Measurements from ENCODE around the gene HOXD11.

HOXD11 gene

GRCh38 chr2:176130147-176130956, 23.3 kb downstream of the HOXD11 start:
- DNase-seq (ENCODE audit: insufficient read length, low spot score): no peak
- FAIRE-seq: no peak

DNA sequence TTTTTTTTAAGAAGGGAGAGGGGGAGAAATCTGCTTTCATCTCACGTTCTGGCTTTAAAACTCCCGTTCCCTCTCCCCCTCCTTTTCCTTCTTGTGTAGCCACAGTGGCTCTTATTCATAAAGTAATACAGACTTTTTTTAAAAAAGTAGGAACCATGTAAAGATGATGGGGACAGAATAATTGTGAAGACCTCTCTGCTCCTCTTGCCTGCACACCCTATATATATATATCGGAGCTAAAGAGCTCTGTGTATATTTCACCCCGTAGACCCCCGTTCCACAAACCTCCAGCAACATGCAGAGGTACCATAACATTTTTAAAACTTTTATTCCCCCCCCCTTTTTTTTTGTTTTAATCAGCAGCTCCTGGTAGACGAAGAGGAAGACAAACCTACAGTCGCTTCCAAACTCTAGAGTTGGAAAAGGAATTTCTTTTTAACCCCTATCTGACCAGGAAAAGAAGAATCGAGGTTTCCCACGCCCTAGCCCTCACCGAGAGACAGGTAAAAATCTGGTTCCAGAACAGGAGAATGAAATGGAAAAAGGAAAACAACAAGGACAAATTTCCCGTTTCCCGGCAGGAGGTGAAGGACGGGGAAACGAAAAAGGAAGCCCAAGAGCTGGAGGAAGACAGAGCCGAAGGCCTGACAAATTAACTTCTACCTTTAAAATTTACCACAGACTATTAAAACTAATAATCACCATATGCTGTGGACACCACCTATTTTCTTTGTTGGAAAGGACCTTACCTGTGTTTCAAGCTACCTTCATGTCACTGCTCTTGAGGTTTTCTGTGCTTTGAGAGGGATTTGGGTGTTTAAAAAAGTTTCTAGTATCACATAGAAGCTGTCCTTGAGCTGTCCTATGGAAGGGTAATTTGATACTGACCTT, 24.1 kb downstream of the HOXD11 start:
- DNase-seq (ENCODE audit: insufficient read length, low spot score): no peak
- no peak for FAIRE-seq

GRCh38 chr2:176131848-176132158, 24.7 kb downstream of the HOXD11 start:
- DNase-seq (ENCODE audit: insufficient read length, low spot score) (no peak), FAIRE-seq (no peak)

DNA sequence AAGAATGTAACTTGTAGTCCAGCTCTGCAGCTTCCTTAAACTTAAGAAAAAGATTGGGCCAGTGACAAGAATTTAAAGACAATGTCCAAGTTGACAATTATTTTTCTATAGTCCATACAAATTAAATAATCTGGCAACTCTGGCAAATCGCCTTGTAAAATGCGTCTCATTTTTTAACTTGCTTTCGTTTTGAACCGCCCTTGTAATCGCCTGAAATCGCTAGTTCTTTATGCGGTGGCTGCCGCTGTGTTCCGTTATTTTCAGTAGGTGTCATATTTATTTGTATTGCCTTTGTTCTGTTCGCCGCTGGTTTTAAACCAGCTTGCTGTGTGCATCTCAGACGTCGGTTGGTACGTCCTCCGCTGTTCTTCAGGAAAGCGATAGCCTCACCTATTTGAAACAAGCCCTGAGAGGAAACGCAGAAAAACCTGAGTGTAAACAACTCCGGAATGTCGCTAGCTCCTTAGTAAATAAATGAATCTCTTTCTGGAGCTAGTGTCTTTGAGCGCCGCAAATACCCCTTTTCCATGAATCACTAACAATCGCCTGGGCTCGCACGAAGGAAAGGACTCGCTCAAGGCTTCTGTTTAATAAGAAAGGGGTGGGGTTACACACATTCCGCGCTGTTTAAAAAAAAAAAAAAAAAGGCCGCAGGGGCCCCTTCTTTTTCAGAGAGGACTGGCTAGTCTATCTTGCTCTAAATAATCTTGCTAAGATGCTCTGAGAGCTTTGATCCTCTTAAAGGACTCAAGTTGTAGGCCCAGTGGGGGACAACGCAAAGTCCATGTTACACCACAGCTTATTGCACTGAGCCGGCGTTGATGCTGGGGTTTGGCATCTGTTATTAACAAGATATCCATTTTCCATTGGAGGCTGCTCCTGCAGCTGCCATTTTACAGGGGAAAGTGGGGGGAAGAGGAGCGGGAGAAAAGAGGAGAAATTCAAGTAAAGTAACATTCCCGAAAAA, 25.4 kb downstream of the HOXD11 start:
- FAIRE-seq: peak; percentile 18
- DNase-seq (ENCODE audit: insufficient read length, low spot score): no peak

DNA sequence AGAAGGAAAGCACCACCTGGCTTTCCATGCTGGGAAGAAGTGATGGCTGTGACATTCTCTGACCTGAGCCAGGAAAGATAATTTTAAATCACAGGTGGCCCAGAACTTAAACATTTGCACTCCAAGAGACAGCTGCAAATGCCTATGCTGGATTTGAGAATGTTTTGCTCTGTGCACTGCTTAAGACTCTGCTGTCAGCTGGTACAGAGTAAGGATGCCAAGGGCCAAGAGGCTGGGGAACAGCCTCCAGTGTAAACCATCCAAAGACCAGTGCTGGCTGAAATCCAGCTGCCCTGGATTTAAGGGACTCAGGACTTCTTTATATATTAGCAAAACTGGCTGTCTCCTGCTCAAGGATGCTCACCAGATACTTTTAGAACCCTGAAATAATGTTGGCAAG, 26.3 kb downstream of the HOXD11 start:
- FAIRE-seq: no peak
- no peak for DNase-seq (ENCODE audit: insufficient read length, low spot score)

GRCh38 chr2:176134035-176134434, 27.0 kb downstream of the HOXD11 start:
- no peak for FAIRE-seq
- DNase-seq (ENCODE audit: insufficient read length, low spot score): no peak

DNA sequence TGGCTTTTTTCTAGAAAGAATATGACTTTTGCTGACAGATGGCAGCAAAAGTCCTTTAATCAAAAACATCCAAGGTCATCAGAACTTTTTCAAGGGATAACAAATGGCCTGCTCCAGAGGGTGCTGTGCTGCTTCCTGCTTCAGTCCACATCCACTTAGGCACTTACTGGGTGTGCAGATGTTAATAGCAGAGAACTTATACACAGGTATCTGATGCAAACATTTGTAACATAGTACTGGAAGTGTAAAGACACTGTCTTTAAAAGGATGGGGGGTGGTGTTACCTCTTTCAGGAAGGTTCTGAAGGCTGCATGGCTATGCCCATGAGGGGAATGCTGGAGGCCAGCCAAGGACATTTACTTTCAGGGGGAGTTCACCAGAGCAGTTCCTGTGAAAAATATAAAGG, 28.0 kb downstream of the HOXD11 start:
- DNase-seq (ENCODE audit: insufficient read length, low spot score) (no peak), FAIRE-seq (no peak)

DNA sequence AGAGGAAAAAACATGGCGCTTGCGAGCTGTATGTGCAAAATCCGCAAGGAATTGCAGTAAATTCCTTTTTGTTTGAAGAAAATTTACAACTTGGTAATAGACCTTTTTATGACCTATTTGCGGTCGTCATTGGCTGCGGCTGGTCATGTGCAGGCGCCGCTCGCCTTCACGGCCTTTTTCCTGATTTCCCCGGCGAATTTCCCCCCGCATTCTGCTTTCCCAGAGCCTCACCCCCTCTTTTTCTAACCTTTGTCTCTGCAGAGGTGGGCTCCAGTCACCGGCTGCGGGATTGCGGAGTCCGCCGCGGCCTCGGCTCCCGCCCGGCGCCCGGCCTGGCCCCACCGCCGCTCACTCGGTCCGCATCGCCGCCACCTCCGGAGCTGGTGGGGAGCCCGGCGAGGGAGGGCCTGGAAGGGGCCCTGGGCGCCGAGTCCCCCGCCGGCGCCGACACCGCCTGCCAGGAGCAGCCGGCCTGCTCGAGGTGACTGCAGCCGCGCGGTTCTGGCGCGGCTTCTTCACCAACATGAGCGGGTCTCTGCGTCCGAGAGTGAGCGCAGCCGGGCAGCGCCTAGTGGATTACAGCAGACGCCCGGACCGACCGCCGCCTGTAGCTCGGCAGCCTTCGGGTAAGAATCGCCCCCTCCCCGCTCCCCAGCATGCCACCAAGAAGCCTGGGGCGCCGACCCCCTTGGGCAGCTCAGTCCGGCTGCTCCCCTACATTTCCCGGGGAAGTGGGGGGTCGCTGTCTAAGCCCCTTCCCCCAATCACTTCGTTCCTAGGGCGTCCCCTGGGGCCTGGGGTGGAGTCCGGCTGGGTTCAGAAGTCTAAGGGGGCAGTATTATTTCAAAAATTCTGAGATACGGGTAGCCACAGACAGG, 29.5 kb downstream of the HOXD11 start:
- DNase-seq (ENCODE audit: insufficient read length, low spot score) (no peak), FAIRE-seq (no peak)

DNA sequence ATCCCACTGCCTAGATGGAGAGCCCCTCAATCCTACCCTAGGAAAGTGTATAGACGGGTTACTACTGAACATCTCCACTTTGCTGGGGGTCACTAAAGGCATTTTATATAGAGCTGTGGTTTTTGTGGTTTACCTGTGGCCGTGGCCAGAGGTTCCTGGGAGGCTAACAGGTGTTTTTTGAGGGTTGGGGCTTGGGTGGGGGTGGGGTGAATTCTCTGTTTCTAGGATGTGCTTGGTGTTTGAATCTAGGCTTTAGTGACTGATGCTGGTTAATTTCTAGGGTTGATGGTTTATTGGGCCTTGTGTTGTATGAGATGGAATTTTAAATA, 30.1 kb downstream of the HOXD11 start:
- DNase-seq (ENCODE audit: insufficient read length, low spot score) (no peak), FAIRE-seq (no peak)

GRCh38 chr2:176137906-176138305, 30.8 kb downstream of the HOXD11 start:
- DNase-seq (ENCODE audit: insufficient read length, low spot score) (no peak), FAIRE-seq (no peak)

DNA sequence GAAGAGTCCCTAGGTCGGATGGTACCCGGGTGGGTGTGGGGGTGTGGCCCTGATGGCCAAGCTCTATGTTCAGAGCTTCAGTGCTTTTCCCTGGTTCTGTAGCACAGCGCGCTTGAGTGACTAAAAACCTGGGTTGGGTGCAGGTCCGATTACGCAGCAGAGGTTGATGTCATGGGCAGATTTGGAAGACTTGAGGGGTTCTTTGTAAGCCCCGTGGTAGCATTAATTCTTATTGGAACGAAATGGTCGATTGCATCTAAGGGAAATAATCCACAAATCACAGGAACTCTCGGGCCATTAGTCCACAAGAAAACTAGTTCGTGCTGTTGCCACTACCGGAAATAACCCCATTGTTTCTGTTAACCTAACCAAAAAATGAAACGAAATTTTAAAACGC, 31.4 kb downstream of the HOXD11 start:
- no peak for FAIRE-seq
- no peak for DNase-seq (ENCODE audit: insufficient read length, low spot score)

DNA sequence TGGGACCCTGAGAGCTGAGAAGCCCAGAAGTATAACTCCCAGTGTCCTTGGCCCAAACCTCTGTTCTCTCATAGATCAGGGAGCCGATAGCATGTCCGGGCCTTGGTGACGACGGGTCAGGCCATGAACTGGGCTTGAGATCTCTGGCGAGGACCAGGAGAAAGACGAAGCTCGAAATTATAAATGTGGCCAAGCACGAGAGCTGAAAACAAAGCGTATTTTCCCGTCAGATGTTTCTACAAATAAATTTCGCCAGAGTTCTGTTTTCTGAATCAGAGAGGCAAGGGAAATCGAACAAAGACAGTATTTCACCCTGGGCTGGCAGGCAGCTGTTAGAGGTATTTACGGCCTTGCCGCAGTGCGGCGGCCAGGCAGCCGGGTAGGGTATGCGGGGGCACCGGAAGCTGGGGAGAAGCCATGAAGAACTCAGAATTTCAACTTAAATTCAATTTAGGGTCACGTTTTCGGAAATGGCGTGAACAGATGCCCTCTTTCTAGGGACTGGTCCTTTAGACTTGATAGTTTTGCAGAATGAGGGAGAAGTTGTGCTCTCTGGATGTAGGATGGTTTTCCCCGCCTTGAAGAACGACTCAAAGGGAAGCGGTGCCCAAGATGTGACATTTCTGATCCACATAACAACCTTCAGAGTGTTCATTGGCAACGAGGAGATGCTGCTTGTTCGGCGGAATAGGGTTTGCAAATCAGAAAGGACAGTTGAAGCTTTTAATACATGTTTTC, 32.0 kb downstream of the HOXD11 start:
- DNase-seq (ENCODE audit: insufficient read length, low spot score) (no peak), FAIRE-seq (no peak)

DNA sequence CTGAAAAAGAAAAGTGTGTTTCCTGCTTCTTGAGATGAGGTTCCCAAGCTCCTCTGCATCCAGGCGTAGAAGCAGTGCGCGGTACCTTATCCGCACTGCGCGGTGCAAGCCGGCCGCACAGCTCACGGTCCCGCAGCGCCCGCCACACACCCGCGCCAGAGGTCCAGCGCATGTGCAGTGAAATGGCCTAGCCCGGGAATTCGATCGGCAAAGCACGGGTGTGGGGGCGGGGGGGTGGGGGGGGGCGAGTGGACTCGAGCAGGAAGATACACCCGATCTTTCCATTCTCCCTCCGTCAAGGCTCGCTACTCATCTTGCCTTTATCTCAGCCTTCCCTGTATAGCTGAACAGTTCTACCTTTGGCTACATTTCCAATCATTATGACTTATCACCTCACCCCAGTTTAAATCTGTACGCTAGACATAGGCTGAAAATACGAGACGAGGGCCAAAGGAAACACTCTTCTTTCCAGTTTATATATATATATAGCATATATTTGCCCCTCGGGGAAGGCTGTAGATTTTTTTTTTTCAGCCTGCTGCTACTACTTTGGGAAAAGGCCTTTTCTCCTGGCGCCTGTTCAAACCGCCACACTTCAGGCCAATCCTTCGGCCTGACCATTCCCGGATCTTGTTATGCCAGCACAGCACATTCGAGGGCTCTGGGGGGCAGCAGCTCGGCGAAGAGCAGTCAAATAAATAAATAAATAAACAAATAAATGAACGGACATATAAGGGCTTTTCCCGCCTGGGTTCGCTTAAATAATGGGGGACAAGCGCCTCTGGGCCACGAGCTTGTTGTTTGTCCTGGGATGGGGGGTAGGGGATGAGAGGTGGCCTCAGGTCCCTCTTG, 32.8 kb downstream of the HOXD11 start:
- FAIRE-seq: no peak
- no peak for DNase-seq (ENCODE audit: insufficient read length, low spot score)

- DNase-seq (ENCODE audit: insufficient read length, low spot score) (peak; percentile 94), FAIRE-seq (no peak)
Observed at GRCh38 chr2:176140513-176141317, 33.6 kb downstream of the HOXD11 start.

DNA sequence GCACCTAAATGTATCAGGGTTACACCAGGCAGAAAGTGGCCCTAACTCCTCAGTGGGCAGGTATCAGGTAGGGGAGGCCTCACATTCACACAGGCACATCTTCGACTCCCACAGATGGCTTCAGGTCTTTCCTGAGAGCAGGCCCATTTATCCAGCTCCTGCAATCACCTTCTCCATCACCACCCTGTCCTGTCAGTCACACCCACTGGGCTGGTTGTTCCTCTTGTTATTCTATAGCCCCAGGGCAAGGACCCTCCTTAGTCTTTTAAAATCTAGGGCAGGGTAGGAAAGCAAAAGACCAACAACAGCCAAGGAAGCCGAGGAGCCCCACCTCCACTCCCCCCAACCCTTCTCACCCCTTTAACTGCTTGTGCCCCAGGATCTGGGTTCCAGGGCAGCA, 35.2 kb downstream of the HOXD11 start:
- no peak for DNase-seq (ENCODE audit: insufficient read length, low spot score)
- no peak for FAIRE-seq

DNA sequence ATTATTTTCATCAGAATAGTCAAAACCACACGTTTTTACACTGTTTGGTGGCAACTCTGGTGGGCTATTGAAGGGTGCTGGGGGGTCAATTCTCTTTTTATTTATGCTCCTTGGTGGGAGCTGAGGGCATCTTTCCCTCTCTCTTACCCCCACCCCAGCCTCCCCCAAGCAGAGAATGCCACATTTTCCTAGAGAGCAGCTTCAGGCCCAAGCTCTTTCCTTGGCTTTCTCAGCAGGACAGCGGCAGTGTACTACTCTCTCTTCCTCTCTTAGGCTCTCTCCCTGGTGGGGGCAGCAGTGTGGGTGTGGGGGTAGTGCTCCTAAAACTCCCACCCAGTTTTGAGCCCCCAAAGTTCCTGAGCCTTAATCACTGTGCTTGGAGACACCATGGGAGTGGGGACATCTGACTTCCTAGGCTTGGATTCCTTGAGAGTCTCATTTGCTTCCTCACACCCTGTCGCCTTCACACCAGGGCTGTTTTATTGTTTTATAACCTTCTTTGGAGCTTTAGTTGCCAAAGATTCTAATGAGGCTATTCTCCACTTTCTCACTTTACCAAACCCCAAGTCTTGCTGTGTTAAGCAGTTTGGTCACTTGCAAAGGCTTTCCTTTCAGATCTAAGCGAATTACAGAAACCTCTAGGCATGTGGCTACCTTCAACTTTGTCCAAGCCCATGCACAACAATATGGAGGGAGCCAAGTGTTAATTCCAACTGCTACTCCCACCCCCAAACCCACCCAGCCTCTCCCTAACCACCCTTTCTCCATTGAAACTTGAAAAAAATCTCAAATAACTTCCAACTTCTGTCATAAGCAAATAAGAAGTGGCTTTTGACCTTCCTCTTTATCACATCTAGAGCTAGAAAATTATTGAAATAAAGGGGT, 38.2 kb downstream of the HOXD11 start:
- FAIRE-seq (no peak), DNase-seq (ENCODE audit: insufficient read length, low spot score) (no peak)

DNA sequence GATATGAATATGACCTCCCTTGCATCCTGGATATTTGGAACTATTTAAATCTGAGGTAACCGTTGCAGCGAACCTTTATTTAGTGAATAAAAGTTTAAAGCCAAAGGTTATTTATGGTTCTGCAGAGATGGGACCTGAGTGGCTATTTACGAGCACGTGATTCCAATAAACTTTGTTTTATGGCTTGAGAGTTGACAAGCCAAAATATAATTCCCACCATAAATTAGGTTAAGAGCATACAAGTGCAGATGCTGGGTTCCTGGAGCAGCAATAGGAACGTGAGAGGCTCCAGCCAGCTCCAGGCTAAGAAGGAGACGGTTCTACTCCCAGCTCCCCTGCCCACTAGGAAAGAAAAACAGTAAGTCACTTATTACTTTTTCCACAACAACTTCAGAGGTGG, 39.0 kb downstream of the HOXD11 start:
- DNase-seq (ENCODE audit: insufficient read length, low spot score) (no peak), FAIRE-seq (no peak)

Data from GM19239 (cell line).